Measurements from ENCODE around the gene MIDN.

MIDN gene

GRCh38 chr19:1271528-1272422 is 23.4 kb downstream of the MIDN start:
- no peak for FAIRE-seq

DNA sequence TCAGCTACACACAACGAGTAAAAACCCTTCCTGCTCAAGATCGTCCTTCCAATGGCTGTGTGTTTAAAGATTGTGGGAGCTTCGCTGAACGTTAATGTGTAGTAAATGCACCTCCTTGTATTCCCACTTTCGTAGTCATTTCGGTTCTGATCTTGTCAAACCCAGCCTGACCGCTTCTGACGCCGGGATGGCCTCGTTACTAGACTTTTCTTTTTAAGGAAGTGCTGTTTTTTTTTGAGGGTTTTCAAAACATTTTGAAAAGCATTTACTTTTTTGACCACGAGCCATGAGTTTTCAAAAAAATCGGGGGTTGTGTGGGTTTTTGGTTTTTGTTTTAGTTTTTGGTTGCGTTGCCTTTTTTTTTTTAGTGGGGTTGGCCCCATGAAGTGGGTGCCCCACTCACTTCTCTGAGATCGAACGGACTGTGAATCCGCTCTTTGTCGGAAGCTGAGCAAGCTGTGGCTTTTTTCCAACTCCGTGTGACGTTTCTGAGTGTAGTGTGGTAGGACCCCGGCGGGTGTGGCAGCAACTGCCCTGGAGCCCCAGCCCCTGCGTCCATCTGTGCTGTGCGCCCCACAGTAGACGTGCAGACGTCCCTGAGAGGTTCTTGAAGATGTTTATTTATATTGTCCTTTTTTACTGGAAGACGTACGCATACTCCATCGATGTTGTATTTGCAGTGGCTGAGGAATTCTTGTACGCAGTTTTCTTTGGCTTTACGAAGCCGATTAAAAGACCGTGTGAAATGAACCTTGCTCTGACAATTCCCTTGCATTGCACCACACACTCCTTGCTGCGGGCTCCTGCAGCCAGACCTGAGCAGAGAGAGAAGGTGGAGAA is 24.3 kb downstream of the MIDN start:
- FAIRE-seq, result no peak

GRCh38 chr19:1273263-1274041 is 25.1 kb downstream of the MIDN start:
- peak; percentile 88 for FAIRE-seq

GRCh38 chr19:1274081-1274851 is 25.9 kb downstream of the MIDN start:
- no peak for FAIRE-seq

DNA sequence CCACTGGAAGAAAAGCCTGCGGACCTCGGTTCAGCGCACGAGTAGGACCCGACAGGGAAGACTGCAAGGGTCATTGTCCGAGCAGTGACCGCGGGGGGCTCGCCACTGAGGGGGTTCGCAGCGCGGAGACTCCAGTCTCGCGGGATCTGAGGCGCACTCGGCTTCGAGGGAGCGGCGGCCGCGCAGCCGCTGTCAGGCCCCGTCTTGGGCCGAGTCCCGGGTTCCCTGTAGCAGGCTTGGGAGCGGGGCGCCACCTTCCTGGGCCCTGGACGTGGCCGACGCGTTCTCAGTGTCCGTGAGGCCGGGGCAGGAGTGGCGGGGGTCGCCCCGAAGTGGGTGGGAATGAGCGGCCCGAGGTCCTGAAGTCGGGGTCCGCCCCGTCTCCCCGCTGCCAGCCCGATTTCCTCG is 26.5 kb downstream of the MIDN start:
- no peak for FAIRE-seq

DNA sequence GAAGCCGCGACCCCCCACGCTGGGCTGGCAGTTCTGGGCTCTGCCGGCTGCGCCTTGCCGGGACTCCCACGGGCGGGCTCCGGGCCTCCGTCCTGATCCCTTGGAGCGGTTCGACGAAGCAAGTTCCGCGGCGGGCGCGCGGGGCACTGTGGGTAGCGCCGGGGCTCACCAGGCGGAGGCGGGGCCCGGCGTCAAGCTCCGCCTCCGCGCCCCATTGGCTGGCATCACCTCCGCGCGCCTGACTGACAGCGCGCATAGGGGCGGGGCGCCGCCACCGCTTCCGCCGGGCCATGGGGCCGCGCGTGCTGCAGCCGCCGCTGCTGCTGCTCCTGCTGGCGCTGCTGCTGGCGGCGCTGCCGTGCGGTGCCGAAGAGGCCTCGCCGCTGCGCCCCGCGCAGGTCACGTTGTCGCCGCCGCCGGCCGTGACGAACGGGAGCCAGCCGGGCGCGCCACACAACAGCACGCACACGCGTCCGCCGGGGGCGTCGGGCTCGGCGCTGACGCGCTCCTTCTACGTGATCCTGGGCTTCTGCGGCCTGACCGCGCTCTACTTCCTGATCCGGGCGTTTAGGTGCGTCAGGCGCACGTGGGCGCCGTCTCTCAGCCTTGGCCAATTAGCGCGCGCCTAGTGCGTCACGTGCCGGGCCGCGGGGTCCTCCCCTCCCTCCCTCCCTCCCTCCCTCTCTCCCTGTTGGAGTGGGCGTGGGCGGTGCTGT is 27.0 kb downstream of the MIDN start, which contains the start of gene FAM174C:
FAM174C (plus strand) TSS at position 271 of the 716 bp plus-strand sequence; CDS start at position 291, 20 bp downstream.
- FAIRE-seq, result peak; percentile 33

DNA sequence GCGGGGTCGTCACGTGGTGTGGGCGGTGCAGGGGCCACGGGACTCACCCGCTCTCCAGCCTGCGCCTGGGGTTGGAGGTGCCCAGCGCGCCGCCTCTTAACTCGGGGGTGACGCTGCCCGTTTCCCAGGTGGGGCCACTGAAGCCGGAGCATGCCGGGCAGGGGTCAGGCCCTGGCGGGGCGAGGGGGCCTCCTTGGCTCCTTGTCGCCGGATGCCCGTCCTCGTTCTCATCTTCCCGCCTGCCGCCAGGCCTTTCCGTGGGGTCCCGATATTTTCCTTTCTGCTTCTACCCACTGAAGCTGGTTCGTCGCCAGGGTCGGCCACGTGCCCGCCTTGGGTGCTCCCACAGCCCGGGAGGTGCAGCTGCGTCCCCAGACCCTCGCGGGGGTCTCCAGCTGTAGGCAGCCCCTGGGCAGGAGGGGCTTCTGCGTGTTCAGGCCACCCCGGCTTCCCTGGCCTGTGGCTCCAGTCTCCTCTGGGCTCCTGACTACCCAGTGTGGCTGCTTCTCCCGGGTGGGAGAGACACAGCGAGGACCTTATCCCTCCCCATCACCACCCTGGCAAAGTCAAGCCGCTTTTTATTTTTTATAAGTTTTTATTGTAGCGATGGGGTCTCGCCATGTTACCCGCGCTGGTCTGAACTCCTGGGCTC is 27.7 kb downstream of the MIDN start:
- no peak for FAIRE-seq

- no peak for FAIRE-seq
These were observed 28.2 kb downstream of the MIDN start for GRCh38 chr19:1276628-1277022.

DNA sequence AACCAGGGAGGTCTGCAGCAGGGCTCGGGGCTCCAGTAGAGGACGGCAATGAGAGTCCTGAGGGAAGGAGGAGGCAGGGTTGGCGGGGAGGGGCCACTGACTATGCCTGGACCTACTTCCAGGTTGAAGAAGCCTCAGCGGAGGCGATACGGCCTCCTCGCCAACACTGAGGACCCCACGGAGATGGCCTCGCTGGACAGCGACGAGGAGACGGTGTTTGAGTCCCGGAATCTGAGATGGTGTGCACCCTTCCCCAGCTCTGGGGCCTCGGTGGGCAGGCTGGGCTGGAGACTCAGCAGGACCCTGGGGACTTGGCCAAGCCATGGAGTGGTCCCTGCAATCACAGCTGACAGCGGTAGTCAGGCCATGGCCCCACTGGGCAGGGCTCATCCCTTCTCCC is 28.7 kb downstream of the MIDN start:
- FAIRE-seq, result no peak

DNA sequence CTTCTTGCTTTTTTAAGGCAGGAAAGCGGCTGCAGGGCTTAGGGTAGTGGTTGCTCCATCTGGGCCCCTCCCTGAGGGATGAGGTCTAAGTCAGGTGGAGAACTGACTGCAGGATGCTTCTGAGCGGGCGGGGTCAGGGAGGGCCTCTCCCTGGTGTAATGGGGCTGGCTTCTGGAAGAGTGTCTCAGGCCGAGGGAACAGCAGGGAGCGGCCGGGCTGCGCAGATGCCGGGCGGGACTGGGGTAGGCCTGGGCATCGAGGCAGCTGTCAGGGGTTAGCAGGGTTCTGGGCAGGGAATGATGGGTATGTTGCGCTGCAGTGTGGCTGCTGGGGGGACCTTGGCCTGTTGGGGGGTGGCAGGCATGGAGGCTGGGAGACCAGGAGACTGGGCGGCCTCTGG is 29.7 kb downstream of the MIDN start:
- no peak for FAIRE-seq

DNA sequence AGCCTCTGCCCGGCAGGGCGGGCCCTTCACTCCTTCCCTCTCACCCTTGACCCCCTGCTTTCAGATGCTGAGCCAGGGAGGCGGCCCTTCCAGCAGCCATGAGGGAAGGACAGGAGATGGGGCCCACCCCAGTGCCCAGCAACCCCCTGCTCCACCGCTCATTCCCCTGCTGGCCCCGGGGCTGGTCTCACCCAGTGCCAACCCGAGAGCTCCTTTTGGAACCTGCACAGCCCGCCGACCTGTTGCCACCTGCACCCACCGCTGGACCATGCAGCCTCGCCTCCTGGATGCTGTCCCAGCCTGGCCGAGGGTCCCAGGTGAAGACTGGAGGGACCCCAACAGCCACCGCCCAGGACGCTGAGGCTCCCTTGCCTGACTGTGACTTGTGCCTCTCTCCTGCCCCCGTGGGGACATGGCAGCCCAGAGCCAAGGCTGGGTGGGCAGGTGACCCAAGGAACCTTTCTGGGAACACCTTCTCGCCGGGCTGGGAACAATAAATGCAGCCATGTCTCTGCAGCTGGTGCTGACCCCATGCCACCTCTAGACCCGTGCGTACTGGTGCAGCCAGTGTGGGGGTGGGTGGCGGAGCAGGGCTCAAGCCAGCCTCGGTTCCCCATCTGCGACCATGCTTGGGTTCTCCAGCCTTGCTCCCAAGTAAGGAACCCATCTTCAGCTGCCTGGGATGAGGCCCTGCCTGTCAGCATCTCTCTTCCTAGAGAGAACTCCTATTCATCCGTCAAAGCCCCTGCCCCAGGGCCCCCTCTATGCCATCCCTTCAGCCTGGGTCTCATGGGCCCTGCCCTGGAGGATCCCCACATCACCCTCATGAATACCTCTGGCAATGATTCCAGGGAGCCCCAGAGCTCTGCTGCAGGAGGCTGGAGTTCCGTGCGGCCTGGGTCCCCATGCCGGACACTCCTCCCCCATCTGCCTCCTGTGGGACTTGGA is 30.6 kb downstream of the MIDN start:
- FAIRE-seq, result no peak

DNA sequence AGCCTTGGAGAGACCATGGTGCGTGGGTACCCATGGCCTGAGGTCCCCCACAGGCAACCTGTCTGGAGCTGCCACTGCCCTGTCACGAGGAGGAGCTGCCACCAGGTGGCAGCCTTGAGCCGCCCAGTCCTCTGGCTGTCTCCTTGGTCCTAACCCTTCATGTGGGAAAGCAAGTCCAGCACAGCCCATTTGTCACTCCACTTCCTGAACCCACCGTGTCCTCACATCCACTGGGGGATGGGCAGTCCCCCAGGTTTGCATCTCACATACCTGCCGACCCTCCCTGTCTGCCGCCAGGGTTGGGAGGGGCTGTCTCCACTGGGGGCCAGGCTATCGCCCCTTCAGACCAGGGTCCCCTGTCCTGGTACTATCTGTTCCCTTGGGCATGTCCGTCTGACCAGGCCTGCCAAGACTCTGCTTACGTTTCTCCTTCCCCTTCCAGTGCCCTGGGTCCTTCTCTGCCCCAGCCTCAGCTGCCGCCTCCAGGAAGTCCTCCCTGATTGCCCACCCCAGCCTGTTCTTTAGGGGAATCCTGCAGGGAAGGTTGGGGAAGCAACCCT is 31.5 kb downstream of the MIDN start:
- FAIRE-seq, result peak; percentile 37

DNA sequence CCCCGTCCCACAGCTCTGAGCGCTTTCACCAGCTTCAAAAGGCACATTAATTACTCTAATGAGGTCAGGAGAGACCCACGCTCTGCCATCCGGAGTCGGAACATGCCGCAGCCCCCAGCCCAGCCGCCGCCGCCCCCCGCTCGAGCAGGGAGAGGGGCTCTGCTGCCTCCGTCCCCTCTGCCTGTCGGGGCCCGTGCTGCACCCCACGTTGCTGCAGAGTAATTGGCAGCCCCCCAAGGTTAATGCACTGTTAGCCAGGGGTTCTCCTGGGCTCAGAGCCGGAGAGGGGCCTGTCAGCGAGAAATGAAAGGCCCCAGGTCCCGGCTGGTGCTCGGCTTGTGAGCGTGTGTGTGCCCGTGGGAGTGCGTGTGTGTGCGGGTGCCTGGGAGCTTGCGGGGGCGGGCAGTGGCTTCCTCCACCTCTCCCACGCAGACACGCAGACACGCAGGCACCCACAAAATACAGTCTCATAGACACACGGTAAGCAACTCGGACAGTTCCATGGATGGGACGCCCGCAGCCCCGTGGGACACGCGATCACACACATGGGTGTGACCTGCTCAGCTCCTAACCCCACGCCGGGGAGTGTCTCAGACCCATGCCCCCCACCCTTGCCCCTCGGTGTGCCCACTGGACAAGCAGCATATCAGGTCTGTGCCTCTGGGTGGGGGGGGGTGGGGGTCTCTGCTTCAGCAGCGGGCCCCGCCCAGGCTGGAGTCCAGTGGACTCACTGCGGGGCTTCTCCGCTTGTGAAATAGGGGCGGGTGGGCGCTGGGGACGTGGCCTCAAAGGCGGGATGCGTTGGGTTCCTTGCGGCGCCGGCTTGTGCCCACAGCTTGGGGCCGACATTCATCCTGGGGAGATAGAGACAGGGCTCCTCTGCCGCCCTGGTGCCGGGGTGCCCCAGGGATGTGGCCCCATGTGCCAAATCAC is 32.5 kb downstream of the MIDN start:
- no peak for FAIRE-seq

- FAIRE-seq, result no peak
These were observed 33.3 kb downstream of the MIDN start for GRCh38 chr19:1281569-1282287.

GRCh38 chr19:1282588-1283206 is 34.3 kb downstream of the MIDN start:
- no peak for FAIRE-seq

- no peak for FAIRE-seq
These were observed 35.0 kb downstream of the MIDN start for GRCh38 chr19:1283207-1283916.
